Epithelial cell of prostate (primary cell): Measurements from ENCODE around the gene RPL4.
"Not testable (repeated sequence)": the region's sequence is repeated elsewhere in the genome, so short reads cannot be mapped to it uniquely, and the experiment has no call there.

Source experiments
- DNase-seq: peaks from one replicate; pipeline ENCODE4 v3.0.0-alpha.2; 2011; ENCODE audit warnings: low read depth, low spot score
- H3K27ac ChIP-seq: fragments of 450-650 bp; 2 replicates; pipeline ENCODE4 v1.5.1; 2017; ENCODE audit warnings: mild to moderate bottlenecking

The RPL4 gene

GRCh38 chr15:66504563-66505429, at the start of gene RPL4, which contains the start of gene ZWILCH:
Gene RPL4 (minus strand): TSS chr15:66504855. CDS start chr15:66504790, 65 bp downstream.
Gene ZWILCH (plus strand): TSS chr15:66505326. CDS start chr15:66505339, 13 bp downstream.
- DNase-seq: no peak
- H3K27ac ChIP-seq: peak within 1 kb of the TSS; percentile 96

DNA sequence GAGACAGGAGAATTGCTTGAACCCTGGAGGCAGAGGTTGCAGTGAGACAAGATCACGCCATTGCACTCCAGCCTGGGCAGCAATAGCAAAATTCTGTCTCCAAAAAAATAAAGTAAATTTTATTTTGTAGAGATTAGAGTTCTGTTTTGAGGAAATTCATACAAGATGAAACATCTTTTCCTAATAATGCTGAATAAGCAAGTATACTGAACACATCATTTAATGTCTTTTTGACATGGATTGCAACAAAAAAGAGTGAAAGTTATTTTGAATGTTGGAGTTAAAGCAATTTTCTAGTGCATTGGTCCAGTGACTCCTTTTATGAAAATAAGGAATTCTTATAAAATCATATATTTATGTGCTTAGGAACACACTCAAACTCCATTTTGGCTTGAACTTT, 40.6 kb upstream of the RPL4 start:
- H3K27ac ChIP-seq: no peak overlapping the region
- DNase-seq: no peak

- no peak overlapping the region for H3K27ac ChIP-seq
- DNase-seq: no peak
These were observed 38.2 kb upstream of the RPL4 start for GRCh38 chr15:66542896-66543295.

DNA sequence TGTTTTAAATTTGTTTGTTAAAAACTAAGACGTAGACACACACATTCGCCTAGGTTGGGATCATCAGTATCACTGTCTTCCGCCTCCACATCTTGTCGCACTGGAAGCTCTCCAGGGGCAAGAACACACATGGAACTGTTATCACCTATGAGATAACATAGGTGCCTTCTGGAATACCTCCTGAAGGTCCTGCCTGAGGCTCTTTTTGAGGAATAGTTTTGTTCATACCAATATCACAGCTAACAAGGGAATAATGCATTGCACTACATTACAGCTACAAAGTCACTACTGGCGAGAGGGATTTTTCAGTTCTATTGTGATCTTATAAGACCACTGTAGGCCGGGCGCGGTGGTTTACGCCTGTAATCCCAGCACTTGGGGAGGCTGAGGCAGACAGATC, 30.4 kb upstream of the RPL4 start:
- no peak for DNase-seq
- no peak overlapping the region for H3K27ac ChIP-seq

GRCh38 chr15:66524838-66525237, 20.2 kb upstream of the RPL4 start:
- no peak for DNase-seq

GRCh38 chr15:66523926-66524325, 19.3 kb upstream of the RPL4 start:
- peak; percentile 26 for DNase-seq
- H3K27ac ChIP-seq: no peak overlapping the region

More at GRCh38 chr15:66524838-66525237, 20.2 kb upstream of the RPL4 start:
- no peak overlapping the region for H3K27ac ChIP-seq

DNA sequence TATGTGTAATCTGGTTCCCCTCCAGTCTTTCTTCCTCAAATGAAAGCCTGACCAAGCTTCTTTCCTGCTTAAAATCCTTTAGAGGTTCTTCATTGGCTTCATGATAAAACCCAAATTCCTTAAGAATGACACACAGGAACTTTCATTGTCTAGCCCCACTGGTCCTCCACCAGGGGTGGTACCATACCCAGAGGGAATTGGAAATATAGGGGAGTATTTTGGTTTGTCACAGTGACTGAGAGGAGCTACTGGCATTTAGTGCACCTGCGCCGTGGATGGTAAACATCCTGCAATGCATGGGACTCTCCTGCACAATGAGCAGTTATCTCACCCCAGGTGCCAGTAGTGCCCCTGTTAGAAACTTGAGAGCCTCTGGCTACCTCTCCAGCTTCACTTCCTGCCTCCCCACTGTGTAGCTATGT, 11.3 kb upstream of the RPL4 start:
- no peak for DNase-seq
- H3K27ac ChIP-seq: no peak overlapping the region

- no peak overlapping the region for H3K27ac ChIP-seq
- DNase-seq: no peak
These were observed 9.9 kb upstream of the RPL4 start for GRCh38 chr15:66514586-66514985.

GRCh38 chr15:66508293-66508883, 3.7 kb upstream of the RPL4 start:
- no peak for DNase-seq

GRCh38 chr15:66505818-66506217, 1.2 kb upstream of the RPL4 start:
- no peak for DNase-seq
- peak overlapping the region; percentile 96 for H3K27ac ChIP-seq

More at GRCh38 chr15:66508293-66508883, 3.7 kb upstream of the RPL4 start:
- no peak overlapping the region for H3K27ac ChIP-seq

DNA sequence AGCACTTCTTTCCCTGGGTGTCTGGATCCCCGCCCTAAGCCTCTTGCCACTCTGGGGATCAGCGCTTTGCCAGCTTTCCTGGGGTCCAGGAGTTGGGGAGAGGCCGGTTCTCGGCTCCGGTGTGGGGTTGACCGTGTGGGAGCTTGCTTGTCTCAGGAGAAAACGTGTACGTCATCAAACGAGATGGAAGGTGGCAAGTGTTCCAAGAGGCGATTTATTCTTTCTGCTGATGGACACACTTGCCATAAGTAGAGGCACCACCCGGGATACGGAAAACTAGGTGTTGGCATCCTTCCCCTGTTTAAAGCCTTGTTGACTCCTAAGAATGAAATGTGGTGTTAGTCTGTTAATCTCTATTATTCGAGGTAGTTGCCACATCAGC, 766 bp upstream of the RPL4 start:
- peak overlapping the region; percentile 96 for H3K27ac ChIP-seq
- DNase-seq: no peak

GRCh38 chr15:66503780-66504562, 684 bp downstream of the RPL4 start:
- H3K27ac ChIP-seq: peak overlapping the region; percentile 96
- DNase-seq: no peak

- peak overlapping the region; percentile 96 for H3K27ac ChIP-seq
- not testable (repeated sequence) for DNase-seq
These were observed 1.5 kb downstream of the RPL4 start for GRCh38 chr15:66503041-66503648.

- DNase-seq: no peak
- peak overlapping the region; percentile 96 for H3K27ac ChIP-seq
These were observed 2.2 kb downstream of the RPL4 start for GRCh38 chr15:66502491-66502890.

GRCh38 chr15:66500346-66500745, 4.3 kb downstream of the RPL4 start:
- not testable (repeated sequence) for DNase-seq

GRCh38 chr15:66498501-66499386, 5.9 kb downstream of the RPL4 start:
- peak overlapping the region; percentile 96 for H3K27ac ChIP-seq
- no peak for DNase-seq

More at GRCh38 chr15:66500346-66500745, 4.3 kb downstream of the RPL4 start:
- peak overlapping the region; percentile 96 for H3K27ac ChIP-seq

GRCh38 chr15:66497502-66498455, 6.9 kb downstream of the RPL4 start, which contains the start of gene SNAPC5:
Gene SNAPC5 (minus strand): TSS chr15:66497762. CDS start chr15:66497731, 31 bp downstream.
- peak; percentile 71 for DNase-seq
- H3K27ac ChIP-seq: peak within 1 kb of the TSS; percentile 96

DNA sequence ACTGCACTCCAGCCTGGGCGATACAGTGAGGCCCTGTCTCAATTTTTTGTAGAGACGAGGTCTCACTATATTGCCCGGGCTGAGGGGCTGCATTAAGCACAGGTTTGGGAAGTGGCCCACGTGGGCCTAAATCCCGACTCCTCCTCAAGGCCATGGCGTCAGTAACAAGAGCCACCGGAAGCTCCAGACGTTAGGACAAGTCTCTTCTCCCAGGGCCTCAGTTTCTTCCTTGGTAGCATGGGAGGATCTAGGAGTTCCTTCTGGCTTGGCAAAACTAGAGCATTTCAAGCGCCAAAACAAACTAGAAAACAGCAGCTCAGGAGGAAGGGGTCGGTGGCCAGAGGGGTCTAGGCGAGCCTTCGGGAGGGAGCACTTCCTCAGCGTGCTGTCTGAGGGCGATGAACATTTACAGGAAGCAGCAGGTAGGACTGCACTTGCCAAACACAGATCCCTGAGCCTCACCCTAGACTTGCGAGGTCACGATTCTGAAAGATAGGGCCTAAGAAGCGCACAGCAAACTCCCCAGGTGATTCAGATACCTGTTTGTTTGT, 7.6 kb downstream of the RPL4 start:
- no peak for DNase-seq

More for the DNA sequence above, 7.6 kb downstream of the RPL4 start:
- H3K27ac ChIP-seq: peak overlapping the region; percentile 96
